GM06990 (cell line): Measurements from ENCODE around the gene FOSL1.
A peak's percentile ranks its signal among the peaks of the same experiment; 100 is the strongest.

Source experiments
- DNase-seq: peaks from one replicate; pipeline ENCODE4 v3.0.0-alpha.2; 2011; ENCODE audit not compliant: insufficient read length; ENCODE audit errors: extremely low read depth
- H3K27me3 ChIP-seq: replicated peaks from 2 replicates; pipeline ENCODE4 v1.6.0; 2011; ENCODE audit warnings: low read length; ENCODE audit not compliant: control insufficient read depth, insufficient read depth
- H3K36me3 ChIP-seq: 2 replicates; pipeline ENCODE4 v1.5.1; 2011; ENCODE audit warnings: low read length; ENCODE audit not compliant: control insufficient read depth, insufficient read depth
- H3K4me3 ChIP-seq: replicated peaks from 2 replicates; pipeline ENCODE4 v1.5.1; 2011; ENCODE audit warnings: low read depth, mild to moderate bottlenecking, control low read depth, low read length
- TF ChIP-seq, protein P1 (sequence below): IDR thresholded peaks from 2 replicates; pipeline ENCODE4 v1.5.1; 2011; ENCODE audit warnings: low read length, control low read depth, mild to moderate bottlenecking, inconsistent platforms; ENCODE audit not compliant: insufficient read depth, poor library complexity, severe bottlenecking

FOSL1 gene

DNA sequence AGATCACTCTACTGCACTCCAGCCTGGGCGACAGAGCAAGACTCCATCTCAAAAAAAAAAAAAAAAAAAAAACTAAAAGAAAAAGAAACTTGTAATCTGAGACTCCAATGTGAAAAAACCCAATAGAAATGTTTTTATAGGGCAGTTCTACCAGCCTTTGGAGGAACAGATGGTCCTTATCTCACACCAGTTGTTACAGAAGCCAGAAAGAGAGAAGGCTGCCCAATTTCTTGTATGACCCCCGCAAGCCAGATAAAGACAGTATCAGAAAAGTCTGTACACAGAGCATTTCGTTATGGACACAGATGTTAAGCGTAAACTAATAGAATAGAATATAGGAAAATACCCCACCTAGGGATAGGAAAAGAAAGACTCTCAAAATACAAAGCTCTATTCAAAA, 33.8 kb upstream of the FOSL1 start:
- Histone ChIP-seq H3K27me3 (no peaks in the 10 kb centered on the region), H3K36me3 (no peaks in the 10 kb centered on the region), H3K4me3 (no peak overlapping the region)
- no peak for DNase-seq
- TF ChIP-seq, protein P1, sequence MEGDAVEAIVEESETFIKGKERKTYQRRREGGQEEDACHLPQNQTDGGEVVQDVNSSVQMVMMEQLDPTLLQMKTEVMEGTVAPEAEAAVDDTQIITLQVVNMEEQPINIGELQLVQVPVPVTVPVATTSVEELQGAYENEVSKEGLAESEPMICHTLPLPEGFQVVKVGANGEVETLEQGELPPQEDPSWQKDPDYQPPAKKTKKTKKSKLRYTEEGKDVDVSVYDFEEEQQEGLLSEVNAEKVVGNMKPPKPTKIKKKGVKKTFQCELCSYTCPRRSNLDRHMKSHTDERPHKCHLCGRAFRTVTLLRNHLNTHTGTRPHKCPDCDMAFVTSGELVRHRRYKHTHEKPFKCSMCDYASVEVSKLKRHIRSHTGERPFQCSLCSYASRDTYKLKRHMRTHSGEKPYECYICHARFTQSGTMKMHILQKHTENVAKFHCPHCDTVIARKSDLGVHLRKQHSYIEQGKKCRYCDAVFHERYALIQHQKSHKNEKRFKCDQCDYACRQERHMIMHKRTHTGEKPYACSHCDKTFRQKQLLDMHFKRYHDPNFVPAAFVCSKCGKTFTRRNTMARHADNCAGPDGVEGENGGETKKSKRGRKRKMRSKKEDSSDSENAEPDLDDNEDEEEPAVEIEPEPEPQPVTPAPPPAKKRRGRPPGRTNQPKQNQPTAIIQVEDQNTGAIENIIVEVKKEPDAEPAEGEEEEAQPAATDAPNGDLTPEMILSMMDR, result no peak

- DNase-seq, result no peak
- no peak overlapping the region for H3K4me3 ChIP-seq
- no peaks in the 10 kb centered on the region for H3K36me3 ChIP-seq
- H3K27me3 ChIP-seq, result no peaks in the 10 kb centered on the region
- TF ChIP-seq, protein P1, result no peak
Observed at GRCh38 chr11:65932558-65932919, 32.4 kb upstream of the FOSL1 start.

DNA sequence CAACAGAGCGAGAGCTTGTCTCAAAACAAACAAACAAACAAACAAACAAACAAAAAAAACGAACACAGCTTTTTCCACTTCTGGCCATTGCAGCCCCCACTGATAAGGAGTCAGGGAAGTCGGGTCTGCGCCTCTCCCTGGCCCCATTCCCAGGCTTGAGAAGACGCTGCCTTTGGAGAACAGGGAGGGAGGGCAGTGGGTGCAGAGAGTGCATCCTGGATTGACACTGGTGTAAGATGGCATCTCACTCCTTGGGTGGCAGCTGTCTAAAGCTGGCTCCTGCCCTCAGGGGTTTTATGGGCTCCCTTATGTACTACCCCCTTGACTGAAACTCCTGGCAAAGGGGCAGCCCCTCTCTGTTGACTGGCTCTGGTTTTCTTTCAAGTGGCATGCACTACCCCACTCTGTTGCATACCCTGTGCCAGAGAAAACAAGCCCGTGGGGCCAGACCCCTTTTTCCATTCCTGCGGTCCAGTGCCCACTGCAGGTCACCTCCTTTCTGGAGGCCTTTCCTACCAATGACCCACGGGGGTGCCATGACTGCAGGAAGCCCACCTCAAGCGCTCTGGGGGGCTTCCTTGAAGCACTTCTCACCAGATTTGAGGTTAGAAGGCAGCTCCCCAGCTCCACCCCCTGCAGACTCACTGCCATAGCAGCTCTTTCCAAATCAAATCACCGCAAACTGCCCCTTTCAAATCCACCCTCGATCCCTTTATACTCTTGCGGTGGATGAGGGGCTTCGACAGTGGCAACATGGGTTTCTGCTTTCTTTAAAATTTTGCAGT, 31.8 kb upstream of the FOSL1 start:
- Histone ChIP-seq H3K36me3 (no peaks in the 10 kb centered on the region), H3K27me3 (no peaks in the 10 kb centered on the region), H3K4me3 (no peak overlapping the region)
- no peak for DNase-seq
- TF ChIP-seq, protein P1, result peak; percentile 4

- no peak for DNase-seq
- TF ChIP-seq, protein P1, result no peak
- H3K36me3 ChIP-seq, result peaks cover 3% of the 10 kb centered on the region; the same call in 1 of the 2 replicates
- no peak overlapping the region for H3K4me3 ChIP-seq
- H3K27me3 ChIP-seq, result no peaks in the 10 kb centered on the region
Observed at GRCh38 chr11:65928667-65929066, 28.5 kb upstream of the FOSL1 start.

DNA sequence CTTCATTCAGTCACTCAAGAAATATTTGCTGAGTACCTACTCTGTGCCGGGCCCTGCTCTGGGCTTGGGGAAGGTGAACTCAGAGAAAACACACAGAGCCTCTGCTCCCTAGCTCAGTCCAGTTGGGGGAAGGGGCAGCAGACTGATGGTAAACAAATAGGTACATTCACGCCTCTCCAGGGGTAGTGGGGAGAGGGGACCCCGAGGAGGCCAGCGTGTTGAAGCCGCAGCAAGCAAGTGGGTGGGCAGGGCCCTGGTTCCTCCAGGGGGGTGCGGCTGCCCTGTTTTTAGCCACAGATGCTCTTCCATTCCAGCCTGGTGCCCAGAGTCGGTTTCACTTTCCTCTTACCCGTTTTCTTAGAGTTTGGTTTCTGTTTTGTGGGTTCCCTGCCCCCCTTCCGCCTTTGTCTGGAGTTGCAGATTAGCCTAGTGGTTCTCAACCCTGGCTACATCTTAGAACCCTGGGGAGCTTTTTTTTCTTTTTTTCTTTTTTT, 27.8 kb upstream of the FOSL1 start:
- DNase-seq, result peak; percentile 76
- H3K36me3 ChIP-seq, result peaks cover 4% of the 10 kb centered on the region
- H3K4me3 ChIP-seq, result peak overlapping the region; percentile 34
- H3K27me3 ChIP-seq, result no peaks in the 10 kb centered on the region
- TF ChIP-seq, protein P1, result no peak
